H9 (cell line): ENCODE data around the gene KIF26B. TPM values are rescaled to one million over a fixed set of nuclear protein-coding genes. Genes with fewer than 3 reads are reported as not detected.

Experiments used
- DNase-seq: peaks from one replicate; pipeline ENCODE4 v3.0.0-alpha.2; 2017
- H2AFZ ChIP-seq: one replicate; pipeline ENCODE4 v1.6.1; 2013; ENCODE audit warnings: mild to moderate bottlenecking, low read length, control low read depth, moderate library complexity
- H2AK5ac ChIP-seq: 2 replicates; pipeline ENCODE4 v1.6.1; 2013; ENCODE audit warnings: low read length, control low read depth, mixed read lengths; ENCODE audit not compliant: insufficient read length
- H2BK120ac ChIP-seq: one replicate; pipeline ENCODE4 v1.6.1; 2013; ENCODE audit warnings: low read depth, mild to moderate bottlenecking, low read length, control low read depth, inconsistent platforms; ENCODE audit not compliant: poor library complexity, severe bottlenecking
- H2BK12ac ChIP-seq: 2 replicates; pipeline ENCODE4 v1.6.1; 2013; ENCODE audit warnings: low read length, control low read depth, mixed read lengths, low read depth; ENCODE audit not compliant: insufficient read length
- H2BK15ac ChIP-seq: 2 replicates; pipeline ENCODE4 v1.6.1; 2013; ENCODE audit warnings: low read depth, low read length, control low read depth
- H2BK20ac ChIP-seq: one replicate; pipeline ENCODE4 v1.6.1; 2013; ENCODE audit warnings: low read depth, mild to moderate bottlenecking, low read length, control low read depth, inconsistent platforms; ENCODE audit not compliant: poor library complexity, severe bottlenecking
- H2BK5ac ChIP-seq: 2 replicates; pipeline ENCODE4 v1.6.1; 2013; ENCODE audit warnings: low read length, control low read depth, mixed read lengths; ENCODE audit not compliant: insufficient read length
- H3K14ac ChIP-seq: 2 replicates; pipeline ENCODE4 v1.6.1; 2013; ENCODE audit warnings: low read length, control low read depth; ENCODE audit not compliant: insufficient read depth
- H3K18ac ChIP-seq: 2 replicates; pipeline ENCODE4 v1.6.1; 2013; ENCODE audit warnings: low read depth, mild to moderate bottlenecking, mixed read lengths, low read length, control low read depth; ENCODE audit not compliant: insufficient read length
- H3K23ac ChIP-seq: 2 replicates; pipeline ENCODE4 v1.6.1; 2013; ENCODE audit warnings: low read length, control low read depth, mixed read lengths, low read depth; ENCODE audit not compliant: insufficient read length
- H3K23me2 ChIP-seq: 2 replicates; pipeline ENCODE4 v1.6.1; 2013; ENCODE audit warnings: low read depth, mild to moderate bottlenecking, mixed read lengths, low read length, control low read depth; ENCODE audit not compliant: insufficient read length, poor library complexity, severe bottlenecking
- H3K27ac ChIP-seq: 2 replicates; pipeline ENCODE4 v1.5.1; 2013; ENCODE audit warnings: low read length, control low read depth, mixed read lengths, low read depth; ENCODE audit not compliant: insufficient read length
- H3K27me3 ChIP-seq: 2 replicates; pipeline ENCODE4 v1.6.1; 2013; ENCODE audit warnings: low read length, control low read depth, inconsistent platforms; ENCODE audit not compliant: insufficient read depth
- H3K4ac ChIP-seq: 2 replicates; pipeline ENCODE4 v1.6.1; 2013; ENCODE audit warnings: low read depth, mild to moderate bottlenecking, control low read depth, inconsistent platforms, low read length, moderate library complexity
- H3K4me1 ChIP-seq: 2 replicates; pipeline ENCODE4 v1.6.1; 2013; ENCODE audit warnings: low read length, control low read depth, inconsistent platforms; ENCODE audit not compliant: insufficient read depth
- H3K4me2 ChIP-seq: 2 replicates; pipeline ENCODE4 v1.6.1; 2013; ENCODE audit warnings: low read length, control low read depth, mixed read lengths; ENCODE audit not compliant: insufficient read length, insufficient read depth
- H3K56ac ChIP-seq: 2 replicates; pipeline ENCODE4 v1.6.1; 2013; ENCODE audit warnings: low read depth, mild to moderate bottlenecking, mixed read lengths, low read length, control low read depth; ENCODE audit not compliant: insufficient read length
- H3K79me1 ChIP-seq: 2 replicates; pipeline ENCODE4 v1.6.1; 2013; ENCODE audit warnings: low read depth, mild to moderate bottlenecking, moderate library complexity, low read length, control low read depth, inconsistent platforms; ENCODE audit not compliant: insufficient read depth, poor library complexity, severe bottlenecking
- H3K79me2 ChIP-seq: 2 replicates; pipeline ENCODE4 v1.6.1; 2013; ENCODE audit warnings: low read length, control low read depth, inconsistent platforms; ENCODE audit not compliant: insufficient read depth
- H3K9ac ChIP-seq: 2 replicates; pipeline ENCODE4 v1.6.1; 2013; ENCODE audit warnings: low read length, control low read depth, mixed read lengths; ENCODE audit not compliant: insufficient read length; ENCODE audit errors: extremely low read depth
- H3K9me3 ChIP-seq: one replicate; pipeline ENCODE4 v1.6.1; 2013; ENCODE audit warnings: low read depth, low read length, inconsistent platforms; ENCODE audit not compliant: control insufficient read depth
- H3T11ph ChIP-seq: one replicate; pipeline ENCODE4 v1.6.1; 2013; ENCODE audit warnings: mild to moderate bottlenecking, low read length, control low read depth, inconsistent platforms
- H4K20me1 ChIP-seq: one replicate; pipeline ENCODE4 v1.6.1; 2013; ENCODE audit not compliant: control insufficient read depth, insufficient read length, insufficient read depth
- H4K5ac ChIP-seq: 2 replicates; pipeline ENCODE4 v1.6.1; 2013; ENCODE audit warnings: low read depth, mild to moderate bottlenecking, mixed read lengths, low read length, control low read depth; ENCODE audit not compliant: insufficient read length
- H4K8ac ChIP-seq: replicated peaks from 2 replicates; pipeline ENCODE4 v1.6.1; 2013; ENCODE audit warnings: low read length, control low read depth, mixed read lengths, low read depth; ENCODE audit not compliant: insufficient read length
- H4K91ac ChIP-seq: 2 replicates; pipeline ENCODE4 v1.6.1; 2013; ENCODE audit warnings: low read depth, mild to moderate bottlenecking, moderate library complexity, mixed read lengths, low read length, control low read depth; ENCODE audit not compliant: insufficient read length
- H3K27ac Mint-ChIP-seq, 3 experiments: 2 replicates in 2 of 3; 3 replicates in 1 of 3; pipeline ENCODE4 v1.8.0; 2020 to 2021; ENCODE audit warnings: mixed read lengths in 3 of 3, mild to moderate bottlenecking in 1 of 3, moderate library complexity in 1 of 3
- H3K27me3 Mint-ChIP-seq: 2 replicates; pipeline ENCODE4 v1.8.0; 2021; ENCODE audit warnings: low read depth, mild to moderate bottlenecking, moderate library complexity, mixed read lengths
- H3K36me3 Mint-ChIP-seq, 3 experiments: 2 replicates in 2 of 3; 3 replicates in 1 of 3; pipeline ENCODE4 v1.8.0; 2020 to 2021; ENCODE audit warnings: low read depth in 3 of 3, mixed read lengths in 3 of 3; ENCODE audit not compliant: insufficient read depth in 1 of 3
- H3K4me1 Mint-ChIP-seq, 2 experiments: 2 replicates each; pipeline ENCODE4 v1.8.0; 2020; ENCODE audit warnings: mixed read lengths in 2 of 2
- H3K4me3 Mint-ChIP-seq, 2 experiments: 2 replicates in 1 of 2; 3 replicates in 1 of 2; pipeline ENCODE4 v1.8.0; 2020 to 2021; ENCODE audit warnings: mild to moderate bottlenecking in 2 of 2, mixed read lengths in 2 of 2, moderate library complexity in 1 of 2
- H3K9me3 Mint-ChIP-seq, 2 experiments: 2 replicates in 1 of 2; 3 replicates in 1 of 2; pipeline ENCODE4 v1.8.0; 2020; ENCODE audit warnings: mild to moderate bottlenecking in 2 of 2, mixed read lengths in 2 of 2, moderate library complexity in 1 of 2
- WGBS: extraction: QIAGEN DNeasy Blood & Tissue Kit; methylation state at CpG from one replicate; pipeline ENCODE4 v1.1.7; 2013; ENCODE audit warnings: missing lambda C conversion rate, low lambda C conversion rate, mixed read lengths; ENCODE audit not compliant: insufficient read length; ENCODE audit errors: extremely low coverage; 5-methylcytosine and 5-hydroxymethylcytosine counted together
- total RNA-seq: library from RNA; stranded (reverse); gene quantifications from 2 replicates; pipeline ENCODE4 v1.2.1, GENCODE V29; 2021
- TF ChIP-seq, protein P1 (sequence below): fragments of 200-600 bp; sonication (generic); conservative IDR thresholded peaks from 3 replicates; pipeline ENCODE4 v1.8.0; 2021; ENCODE audit warnings: antibody characterized with exemption, mild to moderate bottlenecking

The KIF26B gene
- total RNA-seq, 1 experiment from 2014 or later, result 0.13 TPM

GRCh38 chr1:245215071-245215470, 60.3 kb downstream of the KIF26B start:
- no peak overlapping the region for H2AK5ac ChIP-seq
- no peak overlapping the region for H3K56ac ChIP-seq
- no peak overlapping the region for H3K23ac ChIP-seq
- H2BK12ac ChIP-seq, result no peak overlapping the region
- no peaks in the 10 kb centered on the region for H3K79me1 ChIP-seq
- no peak overlapping the region for H2BK15ac ChIP-seq
- WGBS, result no CpG with 5 or more reads among the region's 8 CpGs
- peaks cover under 1% of the 10 kb centered on the region for H3K23me2 ChIP-seq
- H3K27ac ChIP-seq, result no peak overlapping the region
- TF ChIP-seq, protein P1, sequence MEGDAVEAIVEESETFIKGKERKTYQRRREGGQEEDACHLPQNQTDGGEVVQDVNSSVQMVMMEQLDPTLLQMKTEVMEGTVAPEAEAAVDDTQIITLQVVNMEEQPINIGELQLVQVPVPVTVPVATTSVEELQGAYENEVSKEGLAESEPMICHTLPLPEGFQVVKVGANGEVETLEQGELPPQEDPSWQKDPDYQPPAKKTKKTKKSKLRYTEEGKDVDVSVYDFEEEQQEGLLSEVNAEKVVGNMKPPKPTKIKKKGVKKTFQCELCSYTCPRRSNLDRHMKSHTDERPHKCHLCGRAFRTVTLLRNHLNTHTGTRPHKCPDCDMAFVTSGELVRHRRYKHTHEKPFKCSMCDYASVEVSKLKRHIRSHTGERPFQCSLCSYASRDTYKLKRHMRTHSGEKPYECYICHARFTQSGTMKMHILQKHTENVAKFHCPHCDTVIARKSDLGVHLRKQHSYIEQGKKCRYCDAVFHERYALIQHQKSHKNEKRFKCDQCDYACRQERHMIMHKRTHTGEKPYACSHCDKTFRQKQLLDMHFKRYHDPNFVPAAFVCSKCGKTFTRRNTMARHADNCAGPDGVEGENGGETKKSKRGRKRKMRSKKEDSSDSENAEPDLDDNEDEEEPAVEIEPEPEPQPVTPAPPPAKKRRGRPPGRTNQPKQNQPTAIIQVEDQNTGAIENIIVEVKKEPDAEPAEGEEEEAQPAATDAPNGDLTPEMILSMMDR, result no peak
- no peak overlapping the region for H3K4me3 Mint-ChIP-seq
- no peaks in the 10 kb centered on the region for H4K20me1 ChIP-seq
- no peaks in the 10 kb centered on the region; a peak in 1 of 7 replicates for H3K36me3 Mint-ChIP-seq
- no peak overlapping the region for H2BK5ac ChIP-seq
- no peak overlapping the region for H3K14ac ChIP-seq
- H3K79me2 ChIP-seq, result no peaks in the 10 kb centered on the region
- H3T11ph ChIP-seq, result no peak overlapping the region
- no peak overlapping the region for H3K4me2 ChIP-seq
- H3K27ac Mint-ChIP-seq, result no peak overlapping the region
- H2BK120ac ChIP-seq, result no peak overlapping the region
- H3K27me3 ChIP-seq, result no peaks in the 10 kb centered on the region
- H3K4me1 ChIP-seq, result peaks cover 3% of the 10 kb centered on the region; the same call in 1 of the 2 replicates
- H3K9me3 Mint-ChIP-seq, result no peaks in the 10 kb centered on the region; a peak in 1 of 5 replicates
- no peak for DNase-seq
- H3K4ac ChIP-seq, result no peak overlapping the region
- H4K5ac ChIP-seq, result no peak overlapping the region
- H2AFZ ChIP-seq, result no peak overlapping the region
- H3K4me1 Mint-ChIP-seq, result peaks cover 23 to 32% of the 10 kb centered on the region in 2 experiments
- H3K9me3 ChIP-seq, result no peaks in the 10 kb centered on the region
- H4K91ac ChIP-seq, result no peak overlapping the region
- no peak overlapping the region for H3K9ac ChIP-seq
- H3K18ac ChIP-seq, result no peak overlapping the region
- H4K8ac ChIP-seq, result no peak overlapping the region
- no peak overlapping the region for H2BK20ac ChIP-seq
- no peaks in the 10 kb centered on the region; the same call in 1 of the 2 replicates for H3K27me3 Mint-ChIP-seq
